Medulla oblongata (tissue), 1 donor: ENCODE measurements around the gene HNRNPC.
A peak's percentile ranks its signal among the peaks of the same experiment; 100 is the strongest.
"Not testable (repeated sequence)": the region's sequence is repeated elsewhere in the genome, so short reads cannot be mapped to it uniquely, and the experiment has no call there.

ENCODE experiments used
- DNase-seq: peaks from one replicate; pipeline ENCODE4 v3.0.0-alpha.2; 2015; ENCODE audit errors: extremely low spot score

HNRNPC gene

GRCh38 chr14:21191809-21192446 lies 77.3 kb downstream of the HNRNPC start:
- DNase-seq, result peak; percentile 53

GRCh38 chr14:21191261-21191808 lies 77.9 kb downstream of the HNRNPC start:
- no peak for DNase-seq

- no peak for DNase-seq
These were observed 83.8 kb downstream of the HNRNPC start for GRCh38 chr14:21185491-21185890.

GRCh38 chr14:21184254-21184653 lies 85.0 kb downstream of the HNRNPC start:
- no peak for DNase-seq

GRCh38 chr14:21182166-21182565 lies 87.1 kb downstream of the HNRNPC start:
- DNase-seq, result no peak

- no peak for DNase-seq
These were observed 98.1 kb downstream of the HNRNPC start for GRCh38 chr14:21171128-21171527.

GRCh38 chr14:21169573-21169972 lies 99.7 kb downstream of the HNRNPC start:
- DNase-seq, result no peak

- no peak for DNase-seq
These were observed 101.2 kb downstream of the HNRNPC start for GRCh38 chr14:21168055-21168454.

- DNase-seq, result not testable (repeated sequence)
These were observed 103.6 kb downstream of the HNRNPC start for GRCh38 chr14:21165670-21166069.

GRCh38 chr14:21165002-21165605 lies 104.1 kb downstream of the HNRNPC start:
- DNase-seq, result not testable (repeated sequence)

- no peak for DNase-seq
These were observed 105.4 kb downstream of the HNRNPC start for GRCh38 chr14:21163871-21164291.

- DNase-seq, result no peak
These were observed 107.2 kb downstream of the HNRNPC start for GRCh38 chr14:21162081-21162480.

- no peak for DNase-seq
These were observed 109.1 kb downstream of the HNRNPC start for GRCh38 chr14:21160061-21160610.
